Stimulated activated CD8-positive, alpha-beta memory T cell treated with anti-CD3 and anti-CD28 coated beads, Interleukin-4, amount 100 ng/mL, for 48 hours (primary cell): ENCODE measurements around the gene PLEKHM2.

Experiments used
- DNase-seq: peaks from one replicate; pipeline ENCODE4 v3.0.0-alpha.2; 2020

Gene PLEKHM2

DNA sequence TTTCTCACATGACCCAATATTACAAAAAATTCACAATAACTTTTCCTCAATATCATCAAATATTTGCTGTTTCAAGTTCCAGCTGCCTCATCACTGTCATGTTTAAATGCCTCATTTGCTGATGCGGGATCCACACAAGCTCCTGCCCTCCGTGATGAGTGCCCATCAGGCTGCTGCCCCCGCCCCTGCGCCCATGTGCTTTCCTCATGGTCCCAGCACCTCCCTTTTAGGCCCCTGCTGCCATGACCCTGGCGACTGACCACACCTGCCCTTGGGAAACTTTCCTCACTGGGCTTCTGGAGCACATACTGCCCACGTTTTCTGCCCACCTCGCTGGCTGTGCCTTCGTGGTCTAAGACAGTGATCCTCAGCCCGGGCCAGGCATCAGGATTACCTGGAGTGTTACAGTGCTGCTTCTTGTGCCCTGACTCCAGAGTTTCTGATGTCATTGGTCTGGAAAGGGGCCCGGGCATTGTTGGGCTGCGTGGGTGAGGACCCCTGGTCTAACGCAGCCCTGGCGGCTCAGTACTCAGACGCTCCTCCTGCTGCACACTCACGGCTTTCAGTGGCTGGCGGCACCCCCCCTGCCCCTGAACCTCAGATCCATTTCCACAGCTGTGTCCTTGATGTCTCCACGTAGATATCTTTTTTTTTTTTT lies 20.5 kb downstream of the PLEKHM2 start:
- DNase-seq: no peak

DNA sequence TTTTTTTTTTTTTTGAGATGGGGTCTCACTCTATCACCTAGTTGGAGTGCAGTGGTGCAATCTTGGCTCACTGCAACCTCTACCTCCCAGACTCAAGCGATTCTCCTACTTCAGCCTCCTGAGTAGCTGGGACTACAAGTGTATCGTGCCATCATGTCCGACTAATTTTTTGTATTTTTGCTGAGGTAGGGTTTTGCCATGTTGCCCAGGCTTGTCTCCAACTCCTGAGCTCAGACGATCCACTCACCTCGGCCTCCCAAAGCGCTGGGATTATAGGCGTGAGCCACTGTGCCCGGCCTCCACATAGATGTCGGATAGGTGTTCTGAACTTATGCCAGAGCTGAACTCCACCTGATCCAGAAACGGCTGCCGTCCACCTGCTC lies 21.1 kb downstream of the PLEKHM2 start:
- DNase-seq: no peak

DNA sequence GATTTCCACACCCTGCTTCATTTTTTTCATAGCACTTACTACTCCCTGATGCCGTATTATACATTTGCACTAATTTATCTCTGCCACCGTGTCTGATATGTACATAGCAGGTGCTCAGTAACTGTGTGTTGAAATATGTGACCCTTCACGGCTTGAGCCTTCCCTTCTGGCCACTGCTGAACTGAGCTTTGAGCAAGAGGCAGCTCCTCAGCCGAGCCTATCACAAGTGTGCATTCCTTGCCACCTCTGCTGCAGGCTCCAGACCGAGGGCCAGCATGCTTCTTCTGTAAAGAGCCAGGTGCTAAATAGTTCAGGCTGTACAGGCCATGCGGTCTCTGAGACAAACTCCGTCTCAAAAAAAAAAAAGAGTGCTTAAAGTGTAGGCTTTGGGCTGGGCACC lies 22.6 kb downstream of the PLEKHM2 start:
- DNase-seq: no peak

DNA sequence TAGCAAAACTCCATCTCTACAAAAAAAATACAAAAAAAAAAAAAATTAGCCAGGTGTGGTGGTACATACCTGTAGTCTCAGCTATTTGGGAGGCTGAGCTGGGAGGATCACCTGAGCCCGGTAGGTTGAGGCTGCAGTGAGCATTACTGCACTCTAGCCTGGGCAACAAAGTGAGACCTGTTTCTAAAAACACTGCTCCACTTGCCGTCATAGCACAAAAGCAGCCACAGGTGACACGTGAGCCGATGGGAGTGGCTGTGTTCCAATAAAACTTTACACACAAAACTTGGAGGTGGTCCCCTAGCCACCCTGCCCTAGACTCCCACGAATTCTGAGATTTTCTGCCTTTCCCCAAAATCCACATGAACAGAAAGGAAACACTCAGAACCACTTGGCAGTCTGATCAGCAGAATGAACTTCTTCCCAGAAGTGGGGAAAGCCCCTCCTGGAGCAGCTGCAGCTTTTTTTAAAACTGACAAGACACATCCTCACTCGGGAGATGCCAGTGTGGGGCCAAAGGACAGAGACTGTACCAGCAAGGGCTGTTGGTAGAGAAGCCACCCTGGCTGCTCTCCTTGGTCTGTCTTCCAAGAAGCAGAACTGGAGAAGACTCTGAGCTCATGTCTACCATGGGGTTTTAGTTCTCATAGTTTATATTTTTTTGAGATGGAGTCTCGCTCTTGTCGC lies 23.3 kb downstream of the PLEKHM2 start:
- DNase-seq: no peak

DNA sequence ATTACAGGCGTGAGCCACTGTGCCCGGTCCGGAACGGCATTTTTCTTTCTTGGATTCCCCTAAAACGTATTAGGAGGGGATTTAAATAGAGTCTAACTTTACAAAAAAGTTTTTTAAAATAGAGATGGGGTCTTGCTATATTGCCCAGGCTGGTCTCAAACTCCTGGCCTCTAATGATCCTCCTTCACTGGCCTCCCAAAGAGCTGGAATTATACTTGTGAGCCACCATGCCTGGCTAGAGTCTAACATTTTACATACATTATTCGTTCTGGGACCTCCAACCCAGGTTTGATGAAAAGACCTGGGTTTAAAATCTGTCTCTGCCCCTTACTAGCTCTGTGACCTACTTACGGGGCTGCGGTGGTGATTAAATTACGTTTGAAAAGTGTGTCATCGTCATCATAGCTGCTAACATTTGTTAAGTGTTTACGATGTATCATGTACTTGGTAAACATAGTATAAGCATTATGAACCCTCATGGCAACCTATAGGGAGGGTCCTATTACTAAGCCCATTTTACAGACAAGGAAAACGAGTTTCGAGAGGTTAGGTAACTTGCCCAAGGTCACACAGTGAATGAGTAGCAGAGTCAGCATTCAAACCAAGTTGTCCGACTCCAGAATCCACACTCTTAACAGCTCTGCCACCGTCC lies 24.5 kb downstream of the PLEKHM2 start:
- no peak for DNase-seq

DNA sequence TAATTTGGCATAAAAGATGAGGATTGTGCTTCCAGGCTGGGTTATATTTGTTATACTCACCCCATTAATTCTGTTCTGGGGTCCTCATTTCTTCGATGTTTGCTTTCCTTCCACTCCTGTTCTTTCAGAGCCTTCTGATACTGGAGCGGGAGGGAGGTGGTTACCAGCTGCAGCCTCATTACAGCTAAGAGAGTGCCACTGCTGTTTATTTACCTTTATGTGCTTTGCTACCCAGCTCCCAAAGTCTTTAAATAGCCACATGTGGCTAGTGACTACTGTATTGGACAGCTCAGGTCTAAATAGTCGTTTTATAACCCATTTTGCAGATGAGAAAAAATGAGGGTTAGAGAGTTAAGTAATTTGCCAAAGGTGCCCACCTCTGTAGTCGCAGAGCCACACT lies 25.1 kb downstream of the PLEKHM2 start:
- DNase-seq: no peak

DNA sequence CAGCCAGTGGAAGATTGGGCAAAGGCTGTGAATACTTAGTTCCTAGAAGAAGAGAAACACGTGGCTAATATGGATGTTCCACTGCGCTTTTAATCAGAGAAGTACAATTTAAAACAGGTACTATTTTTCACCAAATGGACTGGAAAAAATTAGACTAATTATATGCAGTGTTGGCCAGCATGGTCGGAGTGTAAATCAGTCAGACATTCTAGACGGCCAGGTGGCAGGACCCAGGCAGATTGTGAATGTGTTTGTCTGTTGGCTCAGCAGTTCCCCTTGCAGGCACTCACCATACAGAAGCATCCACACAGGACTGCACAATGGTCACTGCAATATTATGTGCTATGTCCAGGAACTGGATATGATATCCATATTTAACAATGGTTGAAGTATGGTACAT lies 28.0 kb downstream of the PLEKHM2 start:
- no peak for DNase-seq

DNA sequence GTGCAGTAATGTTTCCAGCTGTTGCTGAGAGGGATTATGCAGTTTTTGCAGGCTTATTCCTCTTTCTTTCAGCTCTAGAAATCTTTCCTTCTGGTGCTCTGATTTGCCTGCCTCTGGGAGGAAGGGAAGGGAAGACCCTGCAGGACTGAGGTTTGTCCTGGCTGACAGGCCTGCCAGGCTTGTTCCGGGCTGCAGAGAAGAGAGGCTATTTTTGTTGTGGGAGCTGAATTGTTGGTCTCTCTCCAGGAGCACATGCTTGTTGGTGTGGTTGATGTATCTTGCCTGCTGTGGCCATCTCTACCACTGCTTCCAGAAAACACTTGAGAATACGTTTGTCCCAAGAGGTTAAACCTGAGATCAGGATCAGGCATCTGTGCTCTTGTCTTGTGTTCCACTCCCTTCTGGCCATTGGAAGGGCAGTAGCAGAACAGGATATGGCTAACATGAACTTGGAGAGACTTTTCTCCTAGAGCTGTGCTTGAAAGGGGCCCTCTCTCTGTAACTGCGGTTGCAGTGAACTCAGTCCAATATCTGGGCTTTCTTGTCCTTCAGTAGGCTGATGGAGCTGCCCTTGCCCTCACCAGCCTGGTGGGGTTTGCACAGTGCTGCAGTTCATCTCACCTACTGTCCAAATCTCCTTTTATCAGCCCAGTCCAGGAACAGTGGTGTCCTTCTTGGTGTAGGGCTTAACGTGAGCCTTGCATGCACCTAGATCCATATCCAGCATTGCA lies 30.5 kb downstream of the PLEKHM2 start:
- DNase-seq: no peak

DNA sequence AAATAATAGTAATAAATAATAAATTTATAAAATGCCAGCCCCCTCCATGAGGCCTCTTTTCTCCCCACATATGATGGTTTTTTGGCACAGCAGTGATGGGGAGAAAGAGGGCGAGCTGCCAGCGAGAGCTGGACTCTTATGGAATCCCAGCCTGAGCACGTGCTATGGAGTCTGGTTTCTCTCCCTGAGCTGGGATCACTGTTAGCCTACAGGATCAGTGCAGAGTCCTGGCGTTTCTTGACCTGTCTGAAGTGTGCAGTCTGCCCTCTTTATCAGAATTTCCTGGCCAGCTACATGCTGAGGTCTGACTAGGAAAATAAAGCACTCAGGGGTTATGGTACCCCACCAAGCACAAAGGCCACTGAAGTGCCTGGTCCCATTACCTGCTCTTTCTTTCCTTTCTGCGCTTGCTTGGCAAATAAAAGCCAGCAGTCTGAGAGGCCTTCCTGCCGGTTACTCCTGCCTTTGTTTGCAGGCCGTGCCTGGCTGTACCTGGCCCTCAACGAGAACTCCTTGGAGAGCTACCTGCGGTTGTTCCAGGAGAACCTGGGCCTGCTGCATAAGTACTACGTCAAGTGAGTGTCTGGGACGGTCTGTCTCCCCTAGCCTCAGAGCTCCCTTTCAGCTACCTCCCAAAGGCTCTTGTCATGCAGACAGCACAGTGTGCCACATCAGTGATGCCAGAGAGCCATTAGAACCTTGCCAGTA lies 33.5 kb downstream of the PLEKHM2 start:
- DNase-seq: no peak

DNA sequence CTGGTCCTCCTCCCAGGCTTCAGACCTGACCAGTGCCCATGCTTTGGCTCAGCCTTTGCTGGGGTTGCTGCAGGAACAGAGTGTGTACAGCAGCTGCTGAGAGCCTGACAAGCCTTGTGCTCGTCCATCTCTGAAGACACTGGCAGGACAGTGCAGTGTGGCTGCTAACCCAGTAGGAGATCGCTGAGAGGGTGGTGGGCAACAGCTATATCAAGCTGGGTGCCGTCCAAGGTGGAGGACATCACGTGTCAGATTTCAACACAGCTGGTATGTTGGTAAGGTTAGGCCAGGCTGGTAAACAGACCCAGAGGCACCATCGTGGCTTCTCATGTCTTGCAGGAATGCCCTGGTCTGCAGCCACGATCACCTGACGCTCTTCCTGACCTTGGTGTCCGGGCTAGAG lies 34.1 kb downstream of the PLEKHM2 start:
- no peak for DNase-seq

DNA sequence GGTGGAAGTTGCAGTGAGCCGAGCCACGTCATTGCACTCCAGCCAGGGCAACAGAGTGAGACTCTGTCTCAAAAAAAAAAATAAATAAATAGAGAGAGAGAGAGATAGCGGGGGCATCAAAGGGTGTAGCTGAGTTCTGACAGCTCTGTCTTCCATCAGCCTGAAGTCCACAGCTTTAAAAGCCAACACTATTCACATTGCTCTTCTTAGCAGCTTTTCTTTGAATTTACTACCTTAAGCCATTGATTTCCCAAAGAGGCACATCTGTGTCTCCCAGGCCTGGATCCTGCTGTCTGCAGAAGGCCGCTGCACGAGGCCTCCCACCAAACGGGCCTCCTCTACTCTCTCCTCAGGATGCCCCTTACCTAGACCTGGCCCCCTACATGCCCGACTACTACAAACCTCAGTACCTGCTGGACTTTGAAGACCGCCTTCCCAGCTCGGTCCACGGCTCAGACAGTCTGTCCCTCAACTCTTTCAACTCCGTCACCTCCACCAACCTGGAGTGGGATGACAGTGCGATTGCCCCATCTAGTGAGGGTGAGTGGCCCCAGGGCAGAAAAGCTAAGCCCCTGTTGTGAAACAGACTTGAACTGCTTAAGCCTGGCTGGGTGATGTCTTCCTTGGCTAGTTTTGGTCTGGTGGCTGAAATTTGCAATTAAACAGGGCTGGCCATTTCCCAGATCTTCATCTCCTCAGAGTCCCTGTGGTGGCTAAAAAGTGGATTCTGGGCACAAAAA lies 35.4 kb downstream of the PLEKHM2 start:
- DNase-seq: no peak

DNA sequence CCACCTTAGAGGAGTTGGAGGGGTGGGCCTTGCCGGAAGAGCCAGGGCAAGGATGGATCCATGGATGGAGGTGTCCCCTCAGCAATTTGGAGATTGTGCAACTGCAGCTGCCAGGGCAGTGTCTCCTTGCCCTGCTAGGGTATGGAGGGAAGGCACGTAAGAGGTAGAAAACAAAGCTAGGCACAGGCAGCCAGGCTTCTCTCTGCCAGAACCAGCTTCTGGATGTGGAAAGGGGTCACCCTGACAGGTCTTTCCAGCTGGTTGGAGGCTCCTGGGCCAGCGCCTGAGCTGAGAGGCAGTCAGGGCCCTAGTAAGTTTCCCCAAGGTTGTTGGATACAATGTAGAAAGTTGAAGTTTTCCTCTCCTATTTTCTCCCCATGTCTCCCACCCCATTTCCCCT lies 36.7 kb downstream of the PLEKHM2 start:
- DNase-seq: no peak

DNA sequence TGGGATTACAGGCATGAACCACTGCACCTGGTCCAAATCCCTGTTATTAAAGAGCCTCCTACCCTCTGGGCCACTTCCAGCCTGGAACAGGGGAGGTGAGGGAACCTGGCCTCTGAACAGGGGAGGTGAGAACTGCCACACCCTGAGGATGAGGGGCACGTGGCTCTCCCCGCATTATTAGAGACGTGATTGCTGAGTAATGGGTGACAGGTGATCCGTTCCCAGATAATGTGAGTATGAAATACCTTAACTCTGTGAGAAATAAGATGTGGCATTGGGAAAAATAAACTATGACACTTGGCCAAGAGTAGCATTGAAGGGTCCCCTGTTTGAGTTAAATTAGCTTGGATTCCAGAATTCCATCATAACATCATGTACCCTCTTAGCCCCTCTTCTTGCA lies 38.3 kb downstream of the PLEKHM2 start:
- DNase-seq: no peak

DNA sequence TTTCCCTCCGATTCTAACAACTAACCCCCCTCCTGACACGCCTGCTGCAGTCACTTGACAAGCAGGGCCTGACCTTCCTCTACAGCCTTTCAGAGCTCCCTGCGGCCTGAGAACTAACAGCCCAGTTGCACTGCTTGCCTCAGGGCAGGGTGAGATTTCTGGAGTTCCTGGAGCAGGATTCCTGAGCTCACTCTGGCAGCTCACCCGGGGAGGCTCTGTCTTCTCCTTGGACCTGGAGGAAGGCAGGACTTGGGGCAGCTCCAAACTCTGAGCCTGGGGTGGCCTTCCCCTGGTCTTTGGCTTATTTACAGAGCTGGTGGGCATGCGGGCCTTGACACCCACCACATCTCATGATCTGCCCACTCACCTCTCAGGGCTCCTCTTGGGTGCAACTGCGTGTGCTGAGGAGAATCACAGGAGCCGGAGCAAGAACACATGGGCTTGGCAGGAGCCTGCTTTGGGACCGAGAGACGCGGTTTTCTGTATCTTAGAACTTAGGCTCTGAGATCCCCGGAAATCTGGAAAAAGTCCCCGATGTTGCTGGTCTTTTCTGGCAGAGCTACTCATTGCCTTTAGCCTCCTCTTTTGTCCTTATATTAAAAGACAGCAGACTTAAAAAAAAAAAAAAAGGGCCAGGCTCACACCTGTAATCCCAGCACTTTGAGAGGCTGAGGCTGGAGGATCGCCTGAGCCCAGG lies 38.9 kb downstream of the PLEKHM2 start:
- DNase-seq: no peak

DNA sequence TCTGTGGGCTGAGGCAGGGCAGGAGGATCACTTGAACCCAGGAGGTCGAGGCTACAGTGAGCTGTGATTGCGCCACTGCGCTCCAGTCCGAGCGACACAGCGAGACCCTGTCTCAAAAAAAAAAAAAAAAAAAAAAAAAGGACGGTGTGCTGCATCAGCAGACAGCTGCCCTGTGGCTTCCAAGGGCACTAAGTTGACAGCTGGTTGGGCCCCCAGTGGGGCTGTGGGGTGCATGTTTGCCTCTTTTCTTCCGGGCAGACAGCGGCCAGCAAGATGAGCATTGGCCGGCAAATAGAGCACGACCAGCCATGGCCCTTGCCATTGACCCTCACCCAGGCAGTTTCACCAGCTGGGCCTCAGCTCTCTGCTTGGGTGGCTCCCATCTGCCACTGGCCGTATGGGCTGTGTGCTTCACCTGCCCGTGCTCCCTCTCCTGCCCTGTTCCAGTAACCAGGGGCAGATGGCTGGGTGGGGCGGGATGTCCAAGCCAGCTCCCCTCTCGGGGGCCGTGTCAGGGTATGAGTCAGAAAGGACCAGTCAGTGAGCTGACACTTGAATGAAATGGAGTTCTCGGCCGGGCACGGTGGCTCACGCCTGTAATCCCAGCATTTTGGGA lies 39.6 kb downstream of the PLEKHM2 start:
- no peak for DNase-seq

DNA sequence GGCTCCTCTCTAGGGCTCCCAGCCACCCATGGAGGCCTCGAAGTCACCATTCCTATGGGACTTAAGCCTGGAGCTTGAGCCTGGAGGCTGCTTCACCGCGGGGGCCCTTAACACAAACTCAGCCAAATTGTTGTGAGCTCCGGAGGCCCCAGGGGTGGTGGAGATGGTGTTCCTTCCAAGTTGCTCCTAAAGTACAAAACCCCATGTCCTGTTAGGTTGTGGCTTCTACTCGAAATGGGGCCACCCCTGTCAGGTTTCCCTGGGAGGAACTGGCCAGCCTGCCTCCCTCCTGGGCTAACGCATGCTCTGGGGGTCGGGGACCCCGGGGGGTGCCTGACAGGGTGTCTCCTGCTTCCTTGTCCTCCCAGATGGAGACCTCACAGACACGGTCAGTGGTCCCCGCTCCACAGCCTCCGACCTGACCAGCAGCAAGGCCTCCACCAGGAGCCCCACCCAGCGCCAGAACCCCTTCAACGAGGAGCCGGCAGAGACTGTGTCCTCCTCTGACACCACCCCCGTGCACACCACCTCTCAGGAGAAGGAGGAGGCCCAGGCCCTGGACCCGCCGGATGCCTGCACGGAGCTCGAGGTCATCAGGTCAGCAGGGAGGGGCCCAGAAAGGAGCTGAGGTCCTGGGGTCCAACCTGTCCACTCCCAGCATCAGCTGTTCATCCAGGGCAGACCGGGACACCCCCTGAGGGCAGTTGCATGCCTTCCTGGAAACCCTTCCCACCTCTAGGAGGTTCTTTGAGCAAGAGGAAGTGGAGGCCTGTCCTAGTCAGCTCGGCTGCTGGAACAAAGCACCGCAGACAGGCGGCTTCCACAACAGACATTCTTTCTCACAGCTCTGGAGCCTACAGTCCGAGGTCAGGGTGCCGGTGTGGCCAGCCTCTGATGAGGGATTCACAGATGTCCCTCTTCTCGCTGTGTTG lies 41.1 kb downstream of the PLEKHM2 start:
- no peak for DNase-seq

DNA sequence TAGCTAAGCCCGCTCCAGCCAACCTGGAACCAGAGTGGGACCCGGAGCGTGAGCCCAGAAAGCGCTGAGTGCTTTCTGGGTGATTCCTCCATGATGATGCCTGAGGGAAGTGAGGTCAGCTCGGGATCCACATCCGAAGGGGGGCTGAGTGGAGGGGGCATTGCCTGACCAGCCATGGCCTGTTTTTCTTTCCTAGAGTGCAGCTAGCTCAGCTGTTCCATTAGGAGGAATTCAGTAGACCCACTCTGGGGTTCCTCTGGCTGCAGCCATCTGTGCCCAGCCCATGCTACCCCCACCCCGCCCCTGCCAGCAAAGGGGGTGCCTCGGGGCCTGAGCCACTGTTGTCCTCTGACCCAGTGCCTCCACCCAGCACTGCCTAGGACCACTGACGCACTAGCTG lies 42.4 kb downstream of the PLEKHM2 start:
- no peak for DNase-seq

DNA sequence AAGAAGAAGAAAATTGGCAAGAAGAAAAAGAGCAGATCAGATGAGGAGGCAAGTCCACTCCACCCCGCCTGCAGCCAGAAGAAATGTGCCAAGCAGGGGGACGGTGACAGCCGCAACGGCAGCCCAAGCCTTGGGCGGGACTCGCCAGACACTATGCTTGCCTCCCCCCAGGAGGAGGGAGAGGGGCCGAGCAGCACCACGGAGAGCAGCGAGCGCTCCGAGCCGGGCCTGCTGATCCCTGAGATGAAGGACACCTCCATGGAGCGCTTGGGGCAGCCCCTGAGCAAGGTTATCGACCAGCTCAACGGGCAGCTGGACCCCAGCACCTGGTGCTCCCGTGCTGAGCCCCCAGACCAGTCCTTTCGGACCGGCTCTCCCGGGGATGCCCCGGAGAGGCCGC lies 42.9 kb downstream of the PLEKHM2 start:
- DNase-seq: no peak

DNA sequence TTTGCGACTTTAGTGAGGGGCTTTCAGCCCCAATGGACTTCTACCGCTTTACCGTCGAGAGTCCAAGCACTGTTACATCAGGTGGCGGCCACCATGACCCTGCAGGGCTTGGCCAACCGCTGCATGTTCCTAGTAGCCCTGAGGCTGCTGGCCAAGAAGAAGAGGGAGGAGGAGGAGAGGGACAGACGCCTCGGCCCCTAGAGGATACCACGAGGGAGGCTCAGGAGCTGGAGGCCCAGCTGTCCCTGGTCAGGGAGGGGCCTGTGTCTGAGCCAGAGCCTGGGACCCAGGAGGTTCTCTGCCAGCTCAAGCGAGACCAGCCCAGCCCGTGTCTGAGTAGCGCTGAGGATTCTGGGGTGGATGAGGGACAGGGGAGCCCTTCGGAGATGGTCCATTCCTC lies 43.3 kb downstream of the PLEKHM2 start:
- no peak for DNase-seq

DNA sequence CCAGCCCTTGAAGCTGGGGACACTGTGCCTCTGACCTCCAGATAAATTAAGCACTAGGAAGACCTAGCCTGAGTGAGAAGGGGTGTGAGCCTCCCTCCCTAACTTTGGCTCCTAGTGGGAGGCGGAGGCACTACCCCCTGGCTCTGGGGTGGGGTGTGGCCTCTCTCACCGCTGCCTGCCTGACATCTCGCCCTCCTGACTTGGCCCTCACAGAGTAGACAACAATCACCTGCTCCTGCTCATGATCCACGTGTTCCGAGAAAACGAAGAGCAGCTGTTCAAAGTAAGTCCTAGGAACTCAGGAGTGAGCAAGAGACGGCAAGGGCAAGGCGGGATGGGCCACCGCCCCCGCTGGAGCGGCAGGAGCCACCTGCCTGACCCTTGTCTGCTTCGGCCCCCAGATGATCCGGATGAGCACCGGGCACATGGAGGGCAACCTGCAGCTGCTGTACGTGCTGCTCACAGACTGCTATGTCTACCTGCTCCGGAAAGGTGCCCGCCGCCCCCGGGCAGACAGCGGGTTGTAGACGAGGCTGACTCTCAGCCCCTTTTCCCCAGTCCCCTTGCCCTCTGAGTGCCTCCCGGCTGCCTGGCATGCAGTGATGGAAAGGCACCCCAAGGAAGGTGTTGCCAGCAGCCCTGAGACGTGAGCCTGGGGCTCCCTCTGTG lies 43.9 kb downstream of the PLEKHM2 start:
- no peak for DNase-seq
